ENCODE results near the gene CFLAR. TPM values are rescaled to one million over a fixed set of nuclear protein-coding genes. Genes with fewer than 3 reads are reported as not detected.

Gene CFLAR
- total and polyA plus RNA-seq, 2 of the 13 experiments (the other 11 are each of a cell fraction or from before 2014, with no cell fraction given), result 43.8 to 92.1 TPM

GRCh38 chr2:201180010-201180409, 64.0 kb downstream of the CFLAR start (continued):
- TF ChIP-seq DRAP1 (CRISPR knock-in tag; IDR thresholded peaks at IDR 0.05) (peak; percentile 46; the same call in 1 of the 2 replicates), RFX5 (IDR thresholded peaks at IDR 0.05; ENCODE audit: low read depth, low read length) (peak; percentile 41; the same call in 1 of the 2 replicates), THAP11 (CRISPR knock-in tag; IDR thresholded peaks at IDR 0.05) (0 out of 2 replicates have a peak, but pooled peaks have one; percentile 15), HMG20B (CRISPR knock-in tag; conservative IDR thresholded peaks at IDR 0.05) (no peak), USF2 (IDR thresholded peaks at IDR 0.05; ENCODE audit: low read depth, low read length) (0 out of 2 replicates have a peak, but pooled peaks have one; percentile 18), USF2 (CRISPR knock-in tag; IDR thresholded peaks at IDR 0.05; ENCODE audit: borderline replicate concordance) (no peak), ELF3 (CRISPR knock-in tag; IDR thresholded peaks at IDR 0.05) (peak; percentile 65), ZMYM4 (CRISPR knock-in tag; IDR thresholded peaks at IDR 0.05) (peak; percentile 37; the same call in 1 of the 2 replicates), HOMEZ (CRISPR knock-in tag; IDR thresholded peaks at IDR 0.05; ENCODE audit: low read depth) (0 out of 2 replicates have a peak, but pooled peaks have one; percentile 26), NFYC (CRISPR knock-in tag; IDR thresholded peaks at IDR 0.05) (peak; percentile 82), TFDP1 (CRISPR knock-in tag; IDR thresholded peaks at IDR 0.05; ENCODE audit: borderline replicate concordance) (no peak), FOXK1 (CRISPR knock-in tag; IDR thresholded peaks at IDR 0.05; ENCODE audit: borderline replicate concordance, low read depth) (peak; percentile 84; the same call in 1 of the 2 replicates), GATAD2A (CRISPR knock-in tag; IDR thresholded peaks at IDR 0.05) (peak; percentile 14; the same call in 1 of the 2 replicates), KAT8 (CRISPR knock-in tag; IDR thresholded peaks at IDR 0.05) (peak; percentile 41; the same call in 1 of the 2 replicates), RCOR2 (CRISPR knock-in tag; IDR thresholded peaks at IDR 0.05) (no peak), MAFK (conservative IDR thresholded peaks at IDR 0.05 in 1 of 2, IDR thresholded peaks at IDR 0.05 in 1 of 2; ENCODE audit: low read length in 2 of 2) (peak; percentile 71 to 78), NFYB (CRISPR knock-in tag; IDR thresholded peaks at IDR 0.05) (peak; percentile 77), ZNF10 (CRISPR knock-in tag; IDR thresholded peaks at IDR 0.05; ENCODE audit: borderline replicate concordance, low read depth) (no peak), MAFF (IDR thresholded peaks at IDR 0.05; ENCODE audit: low read depth, low read length) (peak; percentile 79), FOXA3 (CRISPR knock-in tag; IDR thresholded peaks at IDR 0.05) (peak; percentile 51), FOXK2 (IDR thresholded peaks at IDR 0.05) (peak; percentile 62), POGZ (CRISPR knock-in tag; IDR thresholded peaks at IDR 0.05) (peak; percentile 22; the same call in 1 of the 2 replicates), TAF1 (CRISPR knock-in tag; IDR thresholded peaks at IDR 0.05) (0 out of 2 replicates have a peak, but pooled peaks have one; percentile 29)
